C4-2B (cell line): ENCODE measurements around the gene KRT40.

Source experiments
- ZFX ChIP-seq: fragments of 450-650 bp; IDR thresholded peaks from 2 replicates; pipeline ENCODE4 v1.6.1; 2017
- TF ChIP-seq, protein P1 (sequence below): fragments of 450-650 bp; conservative IDR thresholded peaks from 2 replicates; pipeline ENCODE4 v1.5.1; 2017; ENCODE audit warnings: mild to moderate bottlenecking

- TF ChIP-seq, protein P1, sequence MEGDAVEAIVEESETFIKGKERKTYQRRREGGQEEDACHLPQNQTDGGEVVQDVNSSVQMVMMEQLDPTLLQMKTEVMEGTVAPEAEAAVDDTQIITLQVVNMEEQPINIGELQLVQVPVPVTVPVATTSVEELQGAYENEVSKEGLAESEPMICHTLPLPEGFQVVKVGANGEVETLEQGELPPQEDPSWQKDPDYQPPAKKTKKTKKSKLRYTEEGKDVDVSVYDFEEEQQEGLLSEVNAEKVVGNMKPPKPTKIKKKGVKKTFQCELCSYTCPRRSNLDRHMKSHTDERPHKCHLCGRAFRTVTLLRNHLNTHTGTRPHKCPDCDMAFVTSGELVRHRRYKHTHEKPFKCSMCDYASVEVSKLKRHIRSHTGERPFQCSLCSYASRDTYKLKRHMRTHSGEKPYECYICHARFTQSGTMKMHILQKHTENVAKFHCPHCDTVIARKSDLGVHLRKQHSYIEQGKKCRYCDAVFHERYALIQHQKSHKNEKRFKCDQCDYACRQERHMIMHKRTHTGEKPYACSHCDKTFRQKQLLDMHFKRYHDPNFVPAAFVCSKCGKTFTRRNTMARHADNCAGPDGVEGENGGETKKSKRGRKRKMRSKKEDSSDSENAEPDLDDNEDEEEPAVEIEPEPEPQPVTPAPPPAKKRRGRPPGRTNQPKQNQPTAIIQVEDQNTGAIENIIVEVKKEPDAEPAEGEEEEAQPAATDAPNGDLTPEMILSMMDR = no peak
- TF ChIP-seq ZFX = no peak
Measured at GRCh38 chr17:41016578-41017215, 32.6 kb upstream of the KRT40 start.
